ES-I3 (cell line): Measurements from ENCODE around the gene HDGF.

ENCODE experiments used
- H3K36me3 ChIP-seq: 2 replicates; pipeline ENCODE4 v1.6.1; 2013; ENCODE audit warnings: mild to moderate bottlenecking, low read length, control low read depth, moderate library complexity; ENCODE audit not compliant: insufficient read depth
- H3K4me1 ChIP-seq: 2 replicates; pipeline ENCODE4 v1.6.1; 2013; ENCODE audit warnings: mild to moderate bottlenecking, control low read depth, low read length; ENCODE audit not compliant: insufficient read depth
- H3K9ac ChIP-seq: 2 replicates; pipeline ENCODE4 v1.6.1; 2013; ENCODE audit warnings: low read depth, mild to moderate bottlenecking, low read length, moderate library complexity
- H3K9me3 ChIP-seq: 2 replicates; pipeline ENCODE4 v1.6.1; 2013; ENCODE audit warnings: mild to moderate bottlenecking, low read length, moderate library complexity; ENCODE audit not compliant: control insufficient read depth, insufficient read depth

The HDGF gene

DNA sequence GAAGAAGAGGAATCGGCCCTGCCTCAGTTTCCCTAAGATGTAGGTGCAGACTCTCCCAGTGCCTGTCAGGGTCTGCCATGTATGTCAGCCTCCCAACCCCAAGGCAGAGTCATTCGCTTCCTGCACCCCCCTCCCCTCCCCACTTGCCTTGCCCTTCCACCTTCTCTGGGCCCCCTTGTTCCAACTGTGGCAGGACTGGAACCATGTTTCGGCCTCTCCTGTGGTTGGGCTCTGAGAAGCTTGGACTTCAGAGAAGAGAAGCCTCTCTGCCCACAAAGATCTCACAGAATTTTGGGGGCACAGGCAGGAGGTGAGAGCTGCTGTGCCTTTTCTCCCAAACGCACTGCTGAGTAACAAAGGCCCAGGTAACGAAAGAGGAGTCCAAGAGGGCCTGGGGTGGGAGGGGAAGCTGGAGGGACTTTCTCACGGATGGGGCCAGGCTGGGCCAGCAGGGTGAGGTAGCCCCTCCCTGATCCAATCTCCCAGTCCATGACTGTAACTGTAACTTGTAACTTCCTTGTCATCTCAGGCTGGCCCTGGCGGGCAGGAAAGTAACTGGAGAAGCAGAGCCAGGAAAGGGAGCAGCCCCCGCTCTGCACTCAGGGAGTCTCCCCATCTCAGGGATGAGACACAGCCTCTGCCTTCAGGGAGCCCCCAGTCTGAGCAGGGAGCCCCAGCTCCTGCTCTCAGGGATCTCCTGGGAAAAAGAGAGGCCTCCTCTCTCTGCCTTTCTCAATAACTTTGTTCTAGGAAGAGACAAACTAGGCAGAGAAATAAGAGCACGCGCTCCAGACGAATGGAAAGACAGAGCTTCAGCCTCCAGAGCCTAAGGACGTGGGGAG, 57.4 kb downstream of the HDGF start:
- H3K9ac ChIP-seq = peak overlapping the region; percentile 35
- no peaks in the 10 kb centered on the region for H3K36me3 ChIP-seq
- no peaks in the 10 kb centered on the region for H3K9me3 ChIP-seq
- peaks cover 32% of the 10 kb centered on the region for H3K4me1 ChIP-seq

- Histone ChIP-seq H3K36me3 (no peaks in the 10 kb centered on the region), H3K9me3 (no peaks in the 10 kb centered on the region), H3K4me1 (peaks cover 32% of the 10 kb centered on the region), H3K9ac (peak overlapping the region; percentile 35)
Measured at GRCh38 chr1:156692925-156693847, 58.3 kb downstream of the HDGF start.

DNA sequence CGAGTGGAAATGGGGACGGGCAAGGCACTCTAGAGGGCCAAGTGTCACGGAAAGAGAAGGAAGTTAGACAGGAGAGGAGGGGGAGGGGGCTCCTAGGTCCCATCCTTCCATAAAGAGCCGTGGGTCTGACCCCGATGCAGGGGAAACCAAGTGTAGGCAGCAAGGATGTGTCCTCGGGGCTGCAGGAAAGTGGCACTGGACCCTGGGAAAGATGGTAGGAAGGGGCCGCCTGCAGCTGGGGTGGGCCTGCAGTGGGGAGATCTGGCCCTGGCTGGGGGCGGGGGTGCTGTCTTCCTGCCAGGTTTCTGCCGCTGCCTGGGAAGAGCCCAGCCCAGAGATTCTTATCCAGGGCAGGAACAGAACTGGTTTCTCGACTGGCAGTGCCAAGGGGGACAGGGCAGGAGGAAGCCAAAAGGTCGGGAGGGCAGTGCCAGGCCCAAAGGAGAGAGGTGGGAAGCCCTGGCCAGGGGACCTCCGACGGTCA, 59.0 kb downstream of the HDGF start:
- no peaks in the 10 kb centered on the region for H3K36me3 ChIP-seq
- H3K9ac ChIP-seq = peak overlapping the region; percentile 17
- peaks cover 32% of the 10 kb centered on the region for H3K4me1 ChIP-seq
- no peaks in the 10 kb centered on the region for H3K9me3 ChIP-seq
